ENCODE results near the gene MAPK4.

The MAPK4 gene

DNA sequence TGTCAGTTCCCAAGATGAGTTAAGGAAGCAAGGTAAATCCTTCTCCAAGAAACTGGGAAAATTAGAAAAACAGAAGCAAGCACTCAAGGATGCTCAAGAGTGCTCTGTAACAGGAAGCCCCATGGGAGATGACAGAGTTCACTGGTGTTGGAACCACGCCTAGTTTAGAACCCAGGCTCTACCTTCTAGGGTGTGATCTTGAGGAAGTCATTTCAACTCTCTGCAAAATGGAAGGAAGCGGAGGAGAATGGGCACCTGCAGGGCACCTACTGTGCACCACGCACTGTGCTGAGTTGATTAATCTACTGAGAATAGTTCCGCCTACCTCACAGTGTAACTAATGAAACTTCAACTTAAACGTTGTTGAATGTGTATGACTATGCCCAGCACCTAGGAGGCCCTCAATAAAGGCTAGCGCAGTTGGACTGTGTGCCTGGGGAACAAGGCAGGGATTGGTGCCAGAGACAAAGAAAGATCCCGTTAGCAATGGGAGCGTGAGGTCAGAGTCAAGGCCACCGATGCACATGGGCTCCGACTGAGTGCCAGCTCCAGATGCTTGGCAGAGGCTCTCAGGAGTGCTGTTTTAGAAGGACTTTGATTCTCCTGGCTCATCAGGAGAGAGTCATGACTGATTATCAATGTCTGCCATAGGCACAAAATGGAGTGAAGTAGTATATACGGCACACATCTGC is 93.7 kb downstream of the MAPK4 start:
- DNase-seq (ENCODE audit: low spot score) = no peak

DNA sequence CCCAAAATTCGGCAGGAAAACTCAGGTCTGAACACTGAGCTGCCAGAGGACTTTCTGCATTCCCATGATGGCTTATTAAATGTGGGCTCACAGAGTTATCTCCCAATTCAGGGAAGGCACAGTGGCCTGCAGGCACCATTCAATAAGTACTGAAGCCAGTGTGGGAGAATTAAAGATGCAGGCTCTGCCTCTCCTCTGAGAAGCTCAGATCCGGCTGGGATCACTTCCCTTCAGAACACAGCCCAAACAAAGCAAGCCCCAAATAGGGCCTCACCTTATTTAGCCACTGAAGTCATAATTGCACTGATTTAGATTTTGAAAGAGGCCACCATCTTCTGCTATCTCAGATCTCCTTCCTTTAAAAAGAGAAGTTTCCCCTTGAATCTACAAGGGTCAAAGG is 94.3 kb downstream of the MAPK4 start:
- no peak for DNase-seq (ENCODE audit: low spot score)

DNA sequence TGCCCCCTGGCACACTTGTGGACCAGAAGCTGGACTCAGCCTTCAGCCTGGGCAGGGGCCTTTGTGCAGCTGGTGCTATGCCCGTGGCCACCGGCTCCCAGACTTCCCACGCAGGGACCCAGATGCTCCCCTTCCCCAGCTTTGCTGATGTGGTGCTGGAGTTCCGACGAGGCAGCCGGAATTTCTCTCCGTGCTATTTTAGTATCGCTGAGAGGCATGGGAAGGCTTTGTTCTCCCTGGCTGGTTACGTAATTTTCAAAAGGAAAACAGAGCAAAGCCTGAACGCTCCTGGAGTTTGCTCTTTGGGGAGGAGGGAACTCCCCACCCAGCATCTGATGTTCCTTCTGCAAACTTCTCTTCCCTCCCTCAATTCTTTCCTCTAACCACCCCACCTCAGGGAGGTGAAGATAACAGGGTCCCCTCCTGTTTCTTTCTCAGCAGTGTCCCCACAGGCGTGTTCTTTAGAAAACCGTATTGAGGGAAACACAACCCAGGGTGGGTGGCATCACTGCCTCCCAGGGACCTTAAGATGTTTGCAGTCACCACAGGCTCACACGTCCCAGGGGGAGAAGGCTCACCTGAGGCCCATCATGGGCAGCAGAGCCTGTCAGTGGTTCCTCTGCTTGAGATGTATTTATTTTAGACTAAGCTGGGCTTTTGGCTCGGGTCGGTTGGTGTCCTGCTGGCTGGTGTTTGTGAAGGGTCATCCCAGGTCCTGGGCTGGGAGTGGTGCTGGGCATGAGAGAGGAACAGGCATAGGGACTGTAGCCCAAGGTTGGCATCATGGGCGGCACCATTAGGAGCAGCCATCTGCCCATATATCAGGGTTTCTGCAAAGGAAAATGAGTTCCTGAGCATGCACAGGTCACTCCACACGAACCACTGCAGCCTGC is 95.0 kb downstream of the MAPK4 start:
- no peak for DNase-seq (ENCODE audit: low spot score)

DNA sequence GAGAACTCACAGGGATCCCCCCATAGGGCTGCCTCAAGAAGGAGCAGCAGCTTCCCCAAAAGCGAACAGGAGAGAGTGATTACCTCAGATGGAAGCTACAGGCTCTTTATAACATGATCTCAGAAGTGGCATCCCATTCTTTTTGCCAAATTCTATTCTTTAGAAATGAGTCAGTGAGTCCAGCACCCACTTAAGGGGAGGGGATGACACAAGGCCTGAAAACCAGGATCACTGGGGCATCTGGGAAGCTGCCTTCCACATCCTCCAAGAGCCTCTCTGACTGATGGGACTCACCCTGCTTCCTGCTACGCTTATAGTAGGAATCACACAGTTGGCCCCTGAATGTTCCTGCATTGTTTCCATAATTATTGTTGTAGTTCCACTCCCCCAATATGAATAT is 96.5 kb downstream of the MAPK4 start:
- no peak for DNase-seq (ENCODE audit: low spot score)

DNA sequence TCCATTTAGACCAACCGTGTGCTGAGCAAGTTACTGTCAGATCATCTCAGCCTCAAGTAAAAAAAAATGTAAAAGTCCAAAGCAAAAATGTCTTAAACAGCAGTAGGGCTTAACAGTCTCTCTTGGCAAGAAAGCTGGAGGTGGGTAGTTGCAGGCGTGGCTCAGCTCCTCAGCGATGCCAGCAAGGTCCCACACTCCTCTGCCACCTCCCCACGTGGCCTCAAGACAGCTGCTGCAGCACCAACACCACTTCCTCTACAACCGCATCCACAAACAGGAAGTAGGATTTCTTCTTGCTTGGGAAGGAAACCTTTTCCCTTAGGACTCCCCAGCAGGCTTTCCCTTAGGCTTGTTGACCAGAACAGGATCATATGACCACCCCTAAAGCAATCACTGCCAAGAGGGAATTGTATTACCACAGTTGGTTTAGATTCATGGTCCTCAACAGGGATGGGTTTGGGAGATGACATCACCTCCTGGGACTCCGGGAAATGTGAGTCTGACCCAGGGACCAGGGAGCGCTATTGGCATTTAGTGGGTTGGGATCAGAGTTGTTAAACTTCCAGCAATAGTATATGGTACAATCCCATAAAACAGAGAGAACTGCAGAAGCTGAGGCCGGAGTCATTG is 97.1 kb downstream of the MAPK4 start:
- DNase-seq (ENCODE audit: low spot score) = no peak

DNA sequence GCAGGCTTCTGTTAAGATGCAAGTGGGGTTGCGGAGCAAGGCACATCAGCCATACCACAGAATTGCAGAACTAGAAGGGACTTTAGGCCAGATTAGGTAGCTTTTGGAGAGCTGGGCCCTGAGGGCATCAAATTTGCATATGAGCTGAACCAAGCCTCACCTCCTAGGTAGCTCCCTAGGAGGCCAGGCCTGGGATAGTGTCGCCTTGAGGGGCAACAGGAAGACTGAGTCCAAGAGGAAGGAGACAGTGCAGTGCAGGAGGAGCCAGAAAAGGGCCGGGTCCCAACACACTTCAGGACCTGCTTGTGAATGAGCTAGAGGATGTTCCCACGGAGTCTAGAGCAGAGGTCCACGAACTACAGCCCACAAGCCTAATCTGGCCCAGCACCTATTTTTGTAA is 98.7 kb downstream of the MAPK4 start:
- DNase-seq (ENCODE audit: low spot score) = no peak

DNA sequence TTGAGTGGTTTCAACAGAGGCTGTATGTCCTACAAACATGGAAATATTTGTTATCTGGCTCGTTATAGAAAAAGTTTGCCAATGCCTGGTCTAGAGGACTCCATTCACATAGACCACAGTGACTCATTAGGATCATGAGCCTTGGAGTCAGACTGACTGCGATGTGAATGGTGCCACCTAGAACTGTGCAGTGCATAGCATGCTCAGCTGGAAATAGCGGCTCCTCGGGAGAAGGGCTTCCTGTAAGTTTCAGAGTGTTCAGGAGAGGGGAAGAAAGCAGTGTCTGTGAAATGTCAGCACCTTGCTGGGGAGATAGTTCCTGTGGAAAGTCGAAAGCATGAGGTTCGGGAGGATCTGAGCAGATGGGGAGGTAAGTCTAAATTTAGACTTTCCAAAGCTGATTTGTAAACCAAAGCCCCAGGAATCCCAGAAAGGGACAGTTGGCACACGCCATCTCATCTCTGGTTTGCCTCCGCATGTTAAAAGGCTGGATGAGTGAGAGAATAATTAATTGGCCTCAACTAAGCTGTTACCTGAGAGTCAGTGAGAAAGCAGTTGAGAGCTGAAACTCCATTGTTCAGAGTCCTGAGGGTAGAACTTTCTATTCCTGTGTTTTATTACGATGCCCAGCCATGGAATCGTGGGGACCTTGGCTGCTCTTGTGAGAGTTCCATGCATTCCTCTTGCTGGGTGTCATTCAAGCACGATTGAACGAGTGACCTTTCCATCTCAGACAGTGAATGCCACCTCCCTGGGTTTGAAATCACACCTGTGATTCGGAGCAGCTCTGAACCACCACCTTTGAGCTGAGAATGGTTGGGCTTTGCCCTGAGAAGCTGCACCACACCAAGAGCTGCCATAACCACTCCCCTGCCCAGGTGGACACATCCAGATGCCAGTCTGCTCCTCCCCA is 99.5 kb downstream of the MAPK4 start:
- peak; percentile 66 for DNase-seq (ENCODE audit: low spot score)

DNA sequence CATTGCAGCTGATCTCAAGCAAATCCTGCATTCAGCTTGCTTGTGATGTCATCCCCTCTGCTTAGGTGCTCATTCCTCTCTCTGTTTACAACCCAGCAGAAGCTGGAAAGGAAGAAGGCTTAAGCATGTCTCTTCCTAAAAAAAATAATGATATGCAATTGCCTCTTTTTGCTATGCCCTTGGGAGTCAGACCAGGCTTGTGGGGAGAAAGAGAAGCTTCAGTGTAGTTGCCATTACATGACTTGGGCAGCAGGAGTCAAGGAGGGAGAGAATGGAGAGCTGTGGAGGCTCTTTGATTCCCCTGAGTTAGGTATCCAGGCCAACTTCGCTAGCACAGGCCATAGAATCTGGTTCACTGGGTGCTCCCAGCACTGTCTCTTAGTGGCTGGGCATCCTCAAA is 101.1 kb downstream of the MAPK4 start:
- DNase-seq (ENCODE audit: low spot score) = no peak

DNA sequence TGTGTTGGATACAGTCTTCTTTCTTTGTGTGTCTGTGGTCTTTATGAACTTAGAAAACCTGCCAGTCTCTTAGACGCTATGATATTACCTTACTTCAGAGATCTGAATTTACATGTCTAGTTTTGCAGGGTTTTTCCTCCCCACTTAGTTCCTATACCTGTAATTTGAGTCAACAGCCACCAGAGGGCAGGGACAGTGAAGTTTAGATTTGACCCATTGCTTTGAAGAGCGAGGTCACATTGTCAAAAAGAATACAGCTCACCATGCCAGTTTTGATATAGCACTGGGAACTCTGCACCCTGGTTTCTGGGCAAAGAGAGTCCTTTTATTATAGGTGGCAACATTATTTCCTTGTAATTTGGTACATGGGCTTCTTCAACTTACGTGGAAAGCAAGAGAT is 102.3 kb downstream of the MAPK4 start:
- peak; percentile 17 for DNase-seq (ENCODE audit: low spot score)

DNA sequence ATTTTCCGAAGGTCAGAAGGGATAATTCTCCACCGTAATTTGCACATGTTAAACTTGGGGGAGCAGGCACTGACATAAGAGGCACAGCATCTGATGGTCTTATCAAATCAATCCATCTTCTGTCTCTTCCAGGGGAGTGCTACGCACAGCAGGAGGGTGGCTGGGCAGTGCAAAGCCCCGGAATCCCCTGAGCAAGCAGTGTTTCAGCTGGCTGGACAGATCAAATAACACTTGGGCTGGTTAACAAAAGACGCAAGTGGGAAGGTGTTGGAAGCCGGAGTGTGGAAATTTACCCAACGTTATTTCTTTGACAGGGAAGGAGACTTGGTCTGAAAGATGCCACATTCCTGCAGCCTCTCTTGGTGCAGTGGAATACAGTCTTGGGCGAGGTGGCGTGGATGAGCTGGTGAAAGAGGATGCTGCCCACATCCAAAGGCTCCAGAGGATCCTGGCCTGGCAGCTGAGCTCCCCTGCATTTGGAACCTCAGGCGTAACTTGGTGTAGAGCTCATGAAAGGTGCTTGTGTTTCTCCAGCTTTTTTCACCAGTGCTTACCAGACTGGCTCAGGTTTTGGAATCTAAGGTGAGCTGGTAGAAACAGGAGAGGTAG is 103.0 kb downstream of the MAPK4 start:
- no peak for DNase-seq (ENCODE audit: low spot score)

DNA sequence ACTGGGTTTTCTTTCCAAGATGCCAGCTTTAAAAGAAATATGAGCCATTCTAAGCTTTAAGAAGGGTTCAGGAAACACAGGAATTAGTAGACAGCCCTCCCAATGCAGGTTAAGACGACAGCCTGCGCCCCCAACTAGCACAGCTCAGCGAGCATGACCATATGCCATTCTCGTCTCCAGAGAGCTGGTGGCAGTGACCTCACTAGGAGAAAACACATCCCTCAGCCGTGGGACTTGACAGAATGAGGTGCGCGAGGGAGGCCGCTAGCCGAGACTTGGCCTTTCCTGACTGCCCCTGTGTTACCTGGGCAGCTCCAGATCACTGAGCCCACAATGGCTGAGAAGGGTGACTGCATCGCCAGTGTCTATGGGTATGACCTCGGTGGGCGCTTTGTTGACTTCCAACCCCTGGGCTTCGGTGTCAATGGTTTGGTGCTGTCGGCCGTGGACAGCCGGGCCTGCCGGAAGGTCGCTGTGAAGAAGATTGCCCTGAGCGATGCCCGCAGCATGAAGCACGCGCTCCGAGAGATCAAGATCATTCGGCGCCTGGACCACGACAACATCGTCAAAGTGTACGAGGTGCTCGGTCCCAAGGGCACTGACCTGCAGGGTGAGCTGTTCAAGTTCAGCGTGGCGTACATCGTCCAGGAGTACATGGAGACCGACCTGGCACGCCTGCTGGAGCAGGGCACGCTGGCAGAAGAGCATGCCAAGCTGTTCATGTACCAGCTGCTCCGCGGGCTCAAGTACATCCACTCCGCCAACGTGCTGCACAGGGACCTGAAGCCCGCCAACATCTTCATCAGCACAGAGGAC is 103.9 kb downstream of the MAPK4 start:
- DNase-seq (ENCODE audit: low spot score) = no peak

DNA sequence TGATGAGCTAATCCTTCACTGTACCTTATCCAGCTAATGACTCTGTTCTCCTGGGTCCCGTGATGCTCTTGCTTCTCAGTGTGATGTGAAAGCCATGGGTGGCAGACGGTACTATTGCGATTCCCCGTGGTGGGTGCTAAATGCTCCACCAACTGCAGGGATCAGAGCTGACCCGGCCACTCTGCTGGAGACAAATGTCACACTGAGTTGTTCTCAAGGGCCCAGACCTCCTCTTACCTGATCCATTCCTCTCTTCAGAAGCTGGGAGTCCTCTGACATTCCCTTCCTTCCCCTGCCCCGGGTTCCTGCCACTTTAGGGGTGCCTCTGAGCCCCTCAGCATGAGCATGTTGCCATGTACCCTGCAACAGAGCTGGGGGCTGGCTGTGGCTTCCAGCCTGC is 105.1 kb downstream of the MAPK4 start:
- DNase-seq (ENCODE audit: low spot score) = no peak

DNA sequence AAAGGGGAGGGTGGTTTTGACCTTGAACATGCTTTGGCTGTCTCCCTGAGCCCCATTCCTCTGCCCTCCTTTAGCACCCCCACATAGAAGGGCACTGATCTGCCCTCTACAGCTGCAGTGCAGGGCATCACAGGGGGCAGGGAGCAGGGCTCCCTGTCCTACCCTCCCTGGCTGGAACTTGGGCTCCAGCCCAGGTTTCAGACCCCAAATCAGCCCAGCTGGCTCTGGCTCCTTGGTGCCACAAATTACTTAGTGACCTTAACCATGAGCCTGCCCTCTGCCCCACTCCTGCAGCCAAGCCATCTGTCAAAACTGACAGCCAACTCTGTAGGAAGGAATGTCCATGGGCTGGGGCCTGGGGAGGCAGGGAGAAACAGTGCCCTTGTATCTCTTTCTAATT is 105.6 kb downstream of the MAPK4 start:
- DNase-seq (ENCODE audit: low spot score) = no peak

DNA sequence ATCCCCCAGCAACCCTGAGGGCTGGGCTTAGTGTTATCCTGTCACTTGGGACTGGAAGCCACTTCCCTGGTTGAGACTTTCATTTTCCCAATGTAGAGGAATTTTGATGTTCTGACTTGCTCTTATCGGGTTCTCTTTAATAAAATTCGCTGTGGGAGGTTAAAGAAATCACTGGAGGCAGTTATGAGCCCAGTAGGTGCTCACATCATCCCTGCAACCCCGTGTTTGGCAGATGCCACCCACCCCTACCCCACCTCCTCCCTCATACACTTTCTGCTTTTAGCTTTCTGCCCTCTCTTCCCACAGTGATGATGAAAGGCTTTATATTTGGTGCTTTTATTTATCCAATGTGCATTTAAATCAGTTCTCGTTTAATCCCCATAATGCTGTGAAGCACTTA is 106.6 kb downstream of the MAPK4 start:
- no peak for DNase-seq (ENCODE audit: low spot score)

DNA sequence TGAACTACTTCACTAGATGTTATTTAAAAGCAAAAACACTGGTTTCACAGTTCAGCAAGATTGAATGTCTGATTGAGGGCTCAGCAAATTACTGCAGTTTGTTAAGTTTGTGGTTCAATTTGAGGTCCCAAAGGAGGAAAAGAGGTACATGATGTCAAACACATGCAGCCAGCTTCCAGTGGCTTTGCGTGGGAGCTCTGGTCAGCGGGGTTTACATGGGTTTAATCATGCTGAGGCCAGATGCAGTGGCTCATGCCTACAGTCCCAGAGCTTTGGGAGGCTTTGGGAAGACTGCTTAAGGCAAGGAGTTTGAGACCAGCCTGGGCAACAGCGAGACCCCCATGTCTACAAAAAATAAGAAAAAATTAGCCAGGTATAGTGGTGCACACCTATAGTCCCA is 111.5 kb downstream of the MAPK4 start:
- no peak for DNase-seq (ENCODE audit: low spot score)

DNA sequence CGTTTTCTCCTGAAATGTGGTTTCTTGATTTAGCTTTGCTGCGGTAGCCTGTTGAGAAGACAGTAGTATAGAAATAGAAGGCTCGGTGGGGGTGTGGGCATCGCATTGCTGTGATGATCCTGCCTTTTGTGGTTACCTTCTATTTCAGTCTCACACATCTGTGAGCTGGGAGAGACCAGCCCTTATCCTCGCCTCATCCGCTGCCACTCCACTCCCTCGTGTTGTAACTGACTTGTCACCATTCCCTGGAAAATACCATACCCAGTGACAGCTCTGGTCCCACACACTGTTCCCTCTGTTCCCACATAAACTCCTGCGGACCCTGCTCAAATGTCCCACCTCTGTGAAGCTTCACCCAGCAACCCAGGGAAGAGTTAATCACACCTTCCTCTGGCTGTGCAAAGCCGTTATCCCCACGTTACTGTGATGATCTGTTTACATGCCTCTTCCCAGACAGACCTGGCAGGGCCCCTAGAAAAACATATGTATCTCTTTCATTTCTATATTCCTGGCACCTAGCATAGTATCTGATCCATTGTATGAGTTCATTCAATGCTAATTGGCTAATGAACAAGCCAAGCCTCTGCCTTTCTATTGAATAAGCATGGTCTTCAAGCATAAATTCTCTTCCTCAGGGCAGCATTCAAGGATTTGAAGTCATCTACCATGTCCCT is 114.6 kb downstream of the MAPK4 start:
- DNase-seq (ENCODE audit: low spot score) = no peak

DNA sequence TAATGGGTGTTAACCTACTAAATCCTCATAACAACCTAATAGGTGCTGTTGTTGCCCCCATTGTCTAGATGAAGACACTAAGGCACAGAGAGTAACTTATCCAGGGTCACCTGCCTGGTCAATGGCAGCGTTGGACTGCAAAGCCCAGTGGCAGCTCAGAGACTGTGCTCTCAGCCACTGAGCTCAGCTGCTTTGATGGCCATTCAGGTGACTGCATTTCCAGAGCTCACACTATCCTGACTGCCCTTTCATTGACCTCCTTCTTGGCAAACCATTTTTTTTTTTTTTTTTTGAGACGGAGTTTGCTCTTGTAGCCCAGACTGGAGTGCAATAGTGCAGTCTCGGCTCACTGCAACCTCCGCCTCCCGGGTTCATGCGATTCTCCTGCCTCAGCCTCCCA is 115.2 kb downstream of the MAPK4 start:
- no peak for DNase-seq (ENCODE audit: low spot score)

DNA sequence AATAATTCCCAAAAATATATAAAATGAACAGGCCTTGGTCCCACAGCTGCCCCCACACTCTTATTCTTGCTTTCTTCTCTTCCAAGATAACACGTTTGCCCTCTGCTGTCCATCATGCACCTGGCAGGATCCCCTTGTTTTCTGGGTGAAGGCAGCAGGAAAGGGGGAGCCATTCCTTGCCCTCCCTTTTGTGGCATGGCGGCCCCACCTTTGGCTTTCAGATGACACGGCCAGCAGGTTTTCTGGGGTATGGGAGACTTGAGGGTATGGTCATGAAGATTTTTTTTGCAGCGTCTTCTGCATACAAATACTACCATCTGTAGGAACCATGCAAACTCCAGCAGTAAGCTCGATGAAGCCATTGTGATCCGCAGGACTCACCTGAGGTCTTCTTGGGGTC is 118.8 kb downstream of the MAPK4 start:
- no peak for DNase-seq (ENCODE audit: low spot score)

DNA sequence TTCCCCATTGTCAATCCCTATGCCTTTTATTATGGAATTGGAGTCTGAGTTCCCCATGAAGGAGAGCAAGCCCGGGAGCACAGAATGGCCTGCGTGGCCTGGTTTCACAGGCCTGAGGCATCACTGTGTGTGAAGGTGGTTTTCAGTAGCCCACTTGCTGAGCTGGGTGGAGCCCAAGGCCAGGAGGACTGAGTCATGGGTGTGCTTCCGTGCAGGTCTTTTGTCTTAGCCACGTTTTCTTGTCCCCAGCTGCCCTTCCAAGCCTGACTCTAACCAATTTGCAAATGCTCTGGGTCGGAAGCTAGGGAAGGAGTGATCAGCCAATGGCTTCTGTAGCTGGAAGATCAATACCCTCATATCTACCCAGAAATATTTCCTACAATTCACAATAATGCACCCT is 119.2 kb downstream of the MAPK4 start:
- DNase-seq (ENCODE audit: low spot score) = no peak

DNA sequence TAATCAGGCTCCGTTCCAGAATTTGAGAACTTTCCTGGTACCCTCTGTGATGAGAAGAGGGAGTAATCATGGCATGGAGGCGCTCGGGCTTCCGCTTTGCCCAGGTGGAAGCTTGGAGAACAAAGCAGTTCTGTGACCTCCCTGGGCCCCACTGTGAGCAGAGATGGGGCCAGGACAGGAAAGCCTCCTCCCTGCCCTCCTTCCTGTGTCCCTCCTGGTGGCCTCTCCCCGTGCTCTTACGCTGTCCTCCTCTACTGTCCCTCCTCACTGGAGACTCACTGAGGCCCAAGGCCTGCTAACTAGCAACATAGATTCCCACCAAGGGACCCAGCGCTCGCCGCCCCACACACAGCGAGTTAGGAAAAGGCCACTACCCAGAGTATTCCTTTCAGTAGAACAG is 119.8 kb downstream of the MAPK4 start:
- DNase-seq (ENCODE audit: low spot score) = no peak
